Muscle of leg (tissue), 9 donors: ENCODE results near the gene HK2. TPM values are rescaled to one million over a fixed set of nuclear protein-coding genes. Genes with fewer than 3 reads are reported as not detected.

ENCODE experiments used
- polyA plus RNA-seq, 8 donors: library from polyadenylated mRNA; unstranded; fragments of 120-200 nt; gene quantifications; one replicate each; pipeline versions ENCODE4 v1.2.1 to v1.2.3, GENCODE V29; 2013; ENCODE audit warnings: inconsistent platforms in 1 of 8, low replicate concordance in 1 of 8; ENCODE audit not compliant: insufficient read length in 8 of 8, insufficient read depth in 1 of 8
- total RNA-seq: library from RNA; stranded (reverse); fragments of 120-200 nt; gene quantifications from one replicate; pipeline ENCODE4 v1.2.4, GENCODE V29; 2013

HK2 gene
- total and polyA plus RNA-seq, 9 donors: 3.3 to 8.6 (median 6.1) TPM

Other genes with a start within 250 kb of the HK2 start
- gene M1AP, start 185.8 kb upstream of the HK2 start, total RNA-seq: 0.18 TPM
- under 1 TPM in 6 of 8 donors, not detected in 2; 0.06 to 0.34 (median 0.14) TPM for gene M1AP, start 185.8 kb upstream of the HK2 start, polyA plus RNA-seq
- gene SEMA4F, start 179.9 kb upstream of the HK2 start, total RNA-seq: 2.8 TPM
- 1 to 10 TPM; 2.1 to 4.6 (median 3.6) TPM for gene SEMA4F, start 179.9 kb upstream of the HK2 start, polyA plus RNA-seq
- gene POLE4, start 124.5 kb downstream of the HK2 start, total RNA-seq: 56.9 TPM
- gene POLE4, start 124.5 kb downstream of the HK2 start, polyA plus RNA-seq: 10 to 100 TPM; 43.8 to 62.6 (median 50.5) TPM